Smooth muscle cell (in vitro differentiated cells): ENCODE data around the gene ZNF280D. TPM values are rescaled to one million over a fixed set of nuclear protein-coding genes. Genes with fewer than 3 reads are reported as not detected.

Experiments
- DNase-seq: peaks from one replicate; lab custom pipeline; 2025; ENCODE audit not compliant: unreplicated experiment; lab: John Stamatoyannopoulos, UW
- H2AFZ ChIP-seq: fragments of 200-600 bp; sonication (generic); 2 replicates; pipeline ENCODE4 v1.6.0; 2016; ENCODE audit warnings: antibody characterized with exemption, low read depth, mild to moderate bottlenecking
- H3F3A ChIP-seq: fragments of 200-600 bp; sonication (generic); 2 replicates; pipeline ENCODE4 v1.6.0; 2017; ENCODE audit warnings: antibody characterized with exemption, low read depth
- H3K27ac ChIP-seq: fragments of 200-600 bp; sonication (generic); 2 replicates; pipeline ENCODE4 v1.5.1; 2016; ENCODE audit warnings: low read depth, mild to moderate bottlenecking
- H3K27me3 ChIP-seq: fragments of 200-600 bp; sonication (generic); 2 replicates; pipeline ENCODE4 v1.6.1; 2016; ENCODE audit warnings: low read depth, mild to moderate bottlenecking
- H3K36me3 ChIP-seq: fragments of 200-600 bp; sonication (generic); 2 replicates; pipeline ENCODE4 v1.5.1; 2016; ENCODE audit warnings: low read depth
- H3K4me1 ChIP-seq: fragments of 200-600 bp; sonication (generic); 2 replicates; pipeline ENCODE4 v1.5.1; 2016; ENCODE audit warnings: low read depth
- H3K4me2 ChIP-seq: fragments of 200-600 bp; sonication (generic); 2 replicates; pipeline ENCODE4 v1.6.0; 2016; ENCODE audit warnings: mild to moderate bottlenecking
- H3K4me3 ChIP-seq: fragments of 200-600 bp; sonication (generic); 2 replicates; pipeline ENCODE4 v1.5.1; 2016; ENCODE audit warnings: mild to moderate bottlenecking
- H3K79me2 ChIP-seq: fragments of 200-600 bp; sonication (generic); 2 replicates; pipeline ENCODE4 v1.6.0; 2016; ENCODE audit warnings: low read depth, mild to moderate bottlenecking
- H3K9ac ChIP-seq: fragments of 200-600 bp; sonication (generic); 2 replicates; pipeline ENCODE4 v1.6.0; 2016; ENCODE audit warnings: low read depth
- H3K9me3 ChIP-seq: fragments of 200-600 bp; sonication (generic); replicated peaks from 2 replicates; pipeline ENCODE4 v1.5.1; 2016; ENCODE audit warnings: low read depth
- H4K20me1 ChIP-seq: fragments of 200-600 bp; sonication (generic); 2 replicates; pipeline ENCODE4 v1.6.0; 2016; ENCODE audit warnings: low read depth
- CTCF ChIP-seq: fragments of 200-600 bp; sonication (generic); IDR thresholded peaks from 2 replicates; pipeline ENCODE4 v1.5.1; 2017; ENCODE audit warnings: borderline replicate concordance, mild to moderate bottlenecking, antibody characterized with exemption; ENCODE audit not compliant: insufficient read depth, poor library complexity, severe bottlenecking
- WGBS: methylation state at CpG from one replicate; pipeline ENCODE4 v1.1.7; 2016; ENCODE audit warnings: low lambda C conversion rate; 5-methylcytosine and 5-hydroxymethylcytosine counted together
- polyA plus RNA-seq: library from polyadenylated mRNA; unstranded; fragments of >200 nt; fragmentation: Nextera tagmentation; extraction: Ambion mirVana; gene quantifications from 2 replicates; pipeline ENCODE4 v1.2.1, GENCODE V29; 2016
- total RNA-seq: library from RNA; depleted of rRNA; stranded (reverse); fragments of >200 nt; gene quantifications from 2 replicates; pipeline ENCODE4 v1.2.3, GENCODE V29; 2014

Gene ZNF280D
- total and polyA plus RNA-seq, 2 experiments from 2014 or later, result 0.94 to 4.3 TPM

- no peak overlapping the region for H3K4me3 ChIP-seq
- H3K27ac ChIP-seq, result no peak overlapping the region
- H3K36me3 ChIP-seq, result no peaks in the 10 kb centered on the region
- H3K9me3 ChIP-seq, result no peaks in the 10 kb centered on the region
- no peaks in the 10 kb centered on the region for H4K20me1 ChIP-seq
- DNase-seq, result no peak
- WGBS, result 92% methylated on average over 1 of the region's 1 CpG
- H3F3A ChIP-seq, result no peaks in the 10 kb centered on the region
- no peaks in the 10 kb centered on the region for H3K4me1 ChIP-seq
- H3K4me2 ChIP-seq, result no peak overlapping the region
- H3K27me3 ChIP-seq, result no peaks in the 10 kb centered on the region
- no peak for TF ChIP-seq CTCF
- no peak overlapping the region for H3K9ac ChIP-seq
- no peaks in the 10 kb centered on the region for H3K79me2 ChIP-seq
- H2AFZ ChIP-seq, result no peak overlapping the region
Observed at GRCh38 chr15:56683908-56684307, 49.4 kb downstream of the ZNF280D start.

- no peak overlapping the region for H3K4me3 ChIP-seq
- no peaks in the 10 kb centered on the region for H4K20me1 ChIP-seq
- H3K27ac ChIP-seq, result no peak overlapping the region
- H3K9ac ChIP-seq, result no peak overlapping the region
- H2AFZ ChIP-seq, result no peak overlapping the region
- no peaks in the 10 kb centered on the region for H3K79me2 ChIP-seq
- H3K4me1 ChIP-seq, result no peaks in the 10 kb centered on the region
- no peak overlapping the region for H3K4me2 ChIP-seq
- DNase-seq, result no peak
- no peaks in the 10 kb centered on the region for H3K36me3 ChIP-seq
- no peaks in the 10 kb centered on the region for H3F3A ChIP-seq
- no peak for TF ChIP-seq CTCF
- H3K9me3 ChIP-seq, result no peaks in the 10 kb centered on the region
- H3K27me3 ChIP-seq, result no peaks in the 10 kb centered on the region
Observed at GRCh38 chr15:56681113-56681512, 52.2 kb downstream of the ZNF280D start.

GRCh38 chr15:56679225-56679624 lies 54.1 kb downstream of the ZNF280D start:
- Histone ChIP-seq H3K36me3 (no peaks in the 10 kb centered on the region), H3K79me2 (no peaks in the 10 kb centered on the region), H3K4me1 (no peaks in the 10 kb centered on the region), H4K20me1 (no peaks in the 10 kb centered on the region), H3K27me3 (no peaks in the 10 kb centered on the region), H3K27ac (no peak overlapping the region), H3K9ac (no peak overlapping the region), H3K4me3 (no peak overlapping the region), H2AFZ (no peak overlapping the region), H3K9me3 (no peaks in the 10 kb centered on the region), H3F3A (no peaks in the 10 kb centered on the region), H3K4me2 (no peak overlapping the region)
- DNase-seq, result no peak
- no peak for TF ChIP-seq CTCF

- no peak overlapping the region for H3K4me2 ChIP-seq
- no peak for TF ChIP-seq CTCF
- H3F3A ChIP-seq, result no peaks in the 10 kb centered on the region
- no peak overlapping the region for H3K9ac ChIP-seq
- no peaks in the 10 kb centered on the region for H4K20me1 ChIP-seq
- no peaks in the 10 kb centered on the region for H3K36me3 ChIP-seq
- H3K9me3 ChIP-seq, result no peaks in the 10 kb centered on the region
- no peak for DNase-seq
- H3K27ac ChIP-seq, result no peak overlapping the region
- H3K27me3 ChIP-seq, result no peaks in the 10 kb centered on the region
- H3K79me2 ChIP-seq, result no peaks in the 10 kb centered on the region
- H3K4me1 ChIP-seq, result no peaks in the 10 kb centered on the region
- H2AFZ ChIP-seq, result no peak overlapping the region
- 89% methylated on average over 4 of the region's 4 CpGs for WGBS
- no peak overlapping the region for H3K4me3 ChIP-seq
Observed at GRCh38 chr15:56678571-56678970, 54.7 kb downstream of the ZNF280D start.
